HCT116 (cell line): ENCODE measurements around the gene TNC. TPM values are rescaled to one million over a fixed set of nuclear protein-coding genes. Genes with fewer than 3 reads are reported as not detected.

Source experiments
- ATAC-seq: fragments of 200-7000 bp; cut with Tn5 transposase; 2 replicates; pipeline ENCODE4 v1.9.1; 2020; ENCODE audit warnings: mild to moderate bottlenecking, moderate library complexity
- BruUV-seq: library from RNA; stranded (reverse); fragments of 400-500 nt; replicated peaks from 2 replicates; lab custom pipeline; 2021; lab: Mats Ljungman, UMichigan
- CTCF ChIA-PET: fragments of 300-600 bp; sonication (Branson Sonifier 250); formaldehyde crosslinking; loops from one replicate; lab custom pipeline; 2021; ENCODE audit warnings: antibody characterized with exemption; lab: Charles Lee
- POLR2A ChIA-PET: fragments of 300-600, 350-600 bp; sonication (Branson Sonifier 250); formaldehyde crosslinking; loops from one replicate; lab custom pipeline; 2021; ENCODE audit warnings: antibody characterized with exemption; lab: Charles Lee
- RAD21 ChIA-PET, 2 experiments: fragments of 300-600 bp; sonication (Branson Sonifier 250); formaldehyde crosslinking; loops; one replicate each; lab custom pipeline; 2023; ENCODE audit warnings: low total read pairs in 2 of 2; ENCODE audit not compliant: uncharacterized antibody in 2 of 2, unreplicated experiment in 2 of 2, low non-redundant PET in 1 of 2; lab: Charles Lee
- DNase-seq: peaks from one replicate; pipeline ENCODE4 v3.0.0-alpha.2; 2010; ENCODE audit warnings: low read depth, low spot score
- H2AFZ ChIP-seq: fragments of 200-600 bp; shearing (Covaris generic), sonication (generic); 2 replicates; pipeline ENCODE4 v1.6.1; 2017; ENCODE audit warnings: low read depth, mixed run types, mixed read lengths, antibody characterized with exemption, low read length; ENCODE audit not compliant: poor library complexity, severe bottlenecking
- H3K27ac ChIP-seq: 2 replicates; pipeline ENCODE4 v1.5.1; 2012; ENCODE audit warnings: low read depth, low read length
- H3K27me3 ChIP-seq: fragments of 200-600 bp; sonication (generic); 2 replicates; pipeline ENCODE4 v1.6.1; 2016; ENCODE audit warnings: mixed run types, low read length, mixed read lengths; ENCODE audit not compliant: insufficient read depth
- H3K36me3 ChIP-seq, 2 experiments: fragments of 200-500 bp in 1 of 2; fragments of 200-600 bp in 1 of 2; sonication (Bioruptor generic) in 1 of 2; sonication (generic) in 1 of 2; 2 replicates each; pipeline versions ENCODE4 v1.5.1 to v1.6.1; 2014 to 2016; ENCODE audit warnings: low read length in 2 of 2, inconsistent platforms in 1 of 2, mixed read lengths in 1 of 2, mixed run types in 1 of 2; ENCODE audit not compliant: insufficient read depth in 2 of 2, control insufficient read depth in 1 of 2
- H3K4me1 ChIP-seq, 2 experiments: fragments of 200-600 bp in 1 of 2; sonication (generic) in 1 of 2; 2 replicates each; pipeline versions ENCODE4 v1.5.1 to v1.6.1; 2012 to 2017; ENCODE audit warnings: low read length in 2 of 2, inconsistent platforms in 1 of 2, mild to moderate bottlenecking in 1 of 2, mixed read lengths in 1 of 2, mixed run types in 1 of 2, moderate library complexity in 1 of 2; ENCODE audit not compliant: insufficient read depth in 2 of 2, control insufficient read depth in 1 of 2
- H3K4me2 ChIP-seq: fragments of 200-600 bp; sonication (generic); 2 replicates; pipeline ENCODE4 v1.6.1; 2017; ENCODE audit warnings: mixed run types, low read length, mixed read lengths
- H3K4me3 ChIP-seq, 2 experiments: fragments of 200-600 bp in 1 of 2; sonication (generic) in 1 of 2; replicated peaks in 1 of 2; 2 replicates each; pipeline ENCODE4 v1.5.1; 2011 to 2016; ENCODE audit warnings: low read length in 2 of 2, control low read depth in 1 of 2, low read depth in 1 of 2, mild to moderate bottlenecking in 1 of 2, mixed read lengths in 1 of 2, mixed run types in 1 of 2
- H3K79me2 ChIP-seq: fragments of 200-600 bp; sonication (generic); 2 replicates; pipeline ENCODE4 v1.6.1; 2017; ENCODE audit warnings: mild to moderate bottlenecking, mixed run types, low read length, moderate library complexity, mixed read lengths; ENCODE audit not compliant: insufficient read depth
- H3K9ac ChIP-seq: fragments of 200-600 bp; sonication (generic); 2 replicates; pipeline ENCODE4 v1.6.1; 2016; ENCODE audit warnings: low read length, mixed read lengths
- H3K9me2 ChIP-seq: fragments of 200-600 bp; sonication (generic), shearing (Covaris generic); 2 replicates; pipeline ENCODE4 v1.6.1; 2017; ENCODE audit warnings: mixed run types, mild to moderate bottlenecking, moderate library complexity; ENCODE audit not compliant: insufficient read depth
- H3K9me3 ChIP-seq, 2 experiments: fragments of 200-500 bp in 1 of 2; fragments of 200-600 bp in 1 of 2; sonication (Bioruptor generic) in 1 of 2; sonication (generic) in 1 of 2; 2 replicates each; pipeline ENCODE4 v1.6.1; 2014 to 2017; ENCODE audit warnings: low read length in 2 of 2, mixed read lengths in 2 of 2, inconsistent platforms in 1 of 2, low read depth in 1 of 2, mild to moderate bottlenecking in 1 of 2, mixed run types in 1 of 2, moderate library complexity in 1 of 2; ENCODE audit not compliant: control insufficient read depth in 1 of 2, insufficient read depth in 1 of 2
- H4K20me1 ChIP-seq: fragments of 200-600 bp; sonication (generic), shearing (Covaris generic); 2 replicates; pipeline ENCODE4 v1.6.1; 2017; ENCODE audit warnings: mixed run types, mild to moderate bottlenecking, moderate library complexity; ENCODE audit not compliant: insufficient read depth
- CTCF ChIP-seq, 3 experiments: fragments of 200-600 bp in 1 of 3; sonication (generic) in 1 of 3; IDR thresholded peaks in 2 of 3; conservative IDR thresholded peaks in 1 of 3; 2 replicates each; pipeline ENCODE4 v1.5.1; 2012 to 2017; ENCODE audit warnings: low read depth in 2 of 3, low read length in 2 of 3, antibody characterized with exemption in 1 of 3, borderline replicate concordance in 1 of 3, control low read depth in 1 of 3, mild to moderate bottlenecking in 1 of 3, mixed read lengths in 1 of 3, mixed run types in 1 of 3, moderate library complexity in 1 of 3; ENCODE audit not compliant: insufficient read depth in 1 of 3
- EGR1 ChIP-seq: IDR thresholded peaks from 2 replicates; pipeline ENCODE4 v1.6.1; 2012; ENCODE audit warnings: low read depth
- EZH2 ChIP-seq: fragments of 200-600 bp; sonication (generic); IDR thresholded peaks from 2 replicates; pipeline ENCODE4 v1.6.1; 2017; ENCODE audit warnings: antibody characterized with exemption, mixed run types
- EZH2phosphoT487 ChIP-seq: fragments of 200-600 bp; IDR thresholded peaks from 2 replicates; pipeline ENCODE4 v1.6.1; 2018; ENCODE audit warnings: antibody characterized with exemption, borderline replicate concordance
- POLR2A ChIP-seq: IDR thresholded peaks from 2 replicates; pipeline ENCODE4 v1.7.0; 2011; ENCODE audit warnings: borderline replicate concordance; ENCODE audit not compliant: insufficient read depth, insufficient read length; ENCODE audit errors: extremely low read depth
- POLR2AphosphoS5 ChIP-seq: IDR thresholded peaks from 2 replicates; pipeline ENCODE4 v1.6.1; 2011; ENCODE audit warnings: mild to moderate bottlenecking, low read depth, low read length, moderate library complexity
- RAD21 ChIP-seq: IDR thresholded peaks from 2 replicates; pipeline ENCODE4 v1.6.1; 2012; ENCODE audit warnings: low read depth, mild to moderate bottlenecking
- REST ChIP-seq: IDR thresholded peaks from 2 replicates; pipeline ENCODE4 v1.6.1; 2012; ENCODE audit warnings: low read depth
- SIN3A ChIP-seq: IDR thresholded peaks from 2 replicates; pipeline ENCODE4 v1.6.1; 2012; ENCODE audit warnings: low read depth
- SP1 ChIP-seq: IDR thresholded peaks from 2 replicates; pipeline ENCODE4 v1.6.1; 2012; ENCODE audit warnings: low read depth
- SRF ChIP-seq: IDR thresholded peaks from 2 replicates; pipeline ENCODE4 v1.6.1; 2012; ENCODE audit warnings: low read depth
- ZFX ChIP-seq: fragments of 450-650 bp; IDR thresholded peaks from 2 replicates; pipeline ENCODE4 v1.6.1; 2017
- ZNF274 ChIP-seq: fragments of 200-500 bp; sonication (Bioruptor generic); IDR thresholded peaks from 2 replicates; pipeline ENCODE4 v1.6.1; 2014; ENCODE audit warnings: mild to moderate bottlenecking, low read depth, low read length, inconsistent platforms
- intact Hi-C: fragments of 100-400 bp; cut with micrococcal nuclease; formaldehyde crosslinking; loops from 2 replicates; pipeline ENCODE4 v1.10.0; 2022
- total RNA-seq: library from RNA; stranded (reverse); gene quantifications from one replicate; pipeline ENCODE4 v1.2.1, GENCODE V29; 2021; ENCODE audit not compliant: unreplicated experiment
- TF ChIP-seq, protein P1 (sequence below): IDR thresholded peaks from 2 replicates; pipeline ENCODE4 v1.6.1; 2012
- TF ChIP-seq, protein P2 (sequence below): IDR thresholded peaks from 2 replicates; pipeline ENCODE4 v1.6.1; 2012

TNC gene
- total RNA-seq, 1 experiment from 2014 or later, result 0.49 TPM

DNA sequence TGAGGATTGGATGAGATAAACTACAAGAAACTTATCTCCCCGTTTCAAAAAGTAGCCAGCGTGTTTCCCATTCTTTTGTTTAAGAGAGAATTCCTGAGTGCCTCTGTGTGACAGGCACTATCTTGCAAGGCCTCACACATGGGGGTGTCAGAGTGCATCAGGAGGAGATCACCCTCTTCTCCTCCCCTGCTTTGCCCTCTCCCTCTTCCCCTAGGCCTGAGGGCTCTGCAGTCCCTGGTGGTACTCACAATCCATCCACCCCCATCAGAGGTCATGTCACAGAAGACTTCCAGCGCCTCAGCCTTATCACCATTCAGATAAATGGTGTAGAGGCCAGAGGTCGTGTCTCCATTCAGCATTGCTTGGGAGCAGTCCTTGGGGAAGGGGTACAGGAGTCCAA is 88.0 kb downstream of the TNC start:
- H3K9ac ChIP-seq, result no peak overlapping the region
- TF ChIP-seq SRF (no peak), RAD21 (no peak), REST (no peak), POLR2A (no peak), SIN3A (no peak), SP1 (no peak), EGR1 (no peak), POLR2AphosphoS5 (no peak), EZH2phosphoT487 (no peak), CTCF (IDR thresholded peaks at IDR 0.05 in 2 of 3, conservative IDR thresholded peaks at IDR 0.05 in 1 of 3; ENCODE audit: borderline replicate concordance in 1 of 3, insufficient read depth in 1 of 3, low read depth in 2 of 3, low read length in 2 of 3) (no peak), EZH2 (no peak), ZNF274 (no peak), ZFX (no peak)
- TF ChIP-seq, protein P1, sequence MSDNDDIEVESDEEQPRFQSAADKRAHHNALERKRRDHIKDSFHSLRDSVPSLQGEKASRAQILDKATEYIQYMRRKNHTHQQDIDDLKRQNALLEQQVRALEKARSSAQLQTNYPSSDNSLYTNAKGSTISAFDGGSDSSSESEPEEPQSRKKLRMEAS, result no peak
- TF ChIP-seq, protein P2, sequence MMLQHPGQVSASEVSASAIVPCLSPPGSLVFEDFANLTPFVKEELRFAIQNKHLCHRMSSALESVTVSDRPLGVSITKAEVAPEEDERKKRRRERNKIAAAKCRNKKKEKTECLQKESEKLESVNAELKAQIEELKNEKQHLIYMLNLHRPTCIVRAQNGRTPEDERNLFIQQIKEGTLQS, result no peak
- no peaks in the 10 kb centered on the region for H3K36me3 ChIP-seq
- DNase-seq, result no peak
- no peaks in the 10 kb centered on the region for H4K20me1 ChIP-seq
- no peaks in the 10 kb centered on the region for H3K9me3 ChIP-seq
- ChIA-PET POLR2A (no interaction called here), RAD21 (no interaction called here), CTCF (no interaction called here)
- H3K27ac ChIP-seq, result no peak overlapping the region
- no peaks in the 10 kb centered on the region for H3K4me1 ChIP-seq
- no peaks in the 10 kb centered on the region for H3K79me2 ChIP-seq
- ATAC-seq, result no peak
- no peak overlapping the region for H2AFZ ChIP-seq
- no peak overlapping the region for H3K4me2 ChIP-seq
- H3K4me3 ChIP-seq, result no peak overlapping the region
- no TSS peak for BruUV-seq
- intact Hi-C loops, result no loop called here
- no peaks in the 10 kb centered on the region; the same call in 1 of the 2 replicates for H3K27me3 ChIP-seq
- no peaks in the 10 kb centered on the region for H3K9me2 ChIP-seq
